Activated T-helper 1 cell treated with Interleukin-2 at 50 U/mL for 16 hours (primary cell): ENCODE measurements around the gene DEAF1.
"Not testable (repeated sequence)": the region's sequence is repeated elsewhere in the genome, so short reads cannot be mapped to it uniquely, and the experiment has no call there.

Source experiments
- DNase-seq: peaks from one replicate; pipeline ENCODE4 v3.0.0-alpha.2; 2020; ENCODE audit warnings: low read depth

Gene DEAF1

GRCh38 chr11:680476-680875 is 14.5 kb downstream of the DEAF1 start:
- no peak for DNase-seq

GRCh38 chr11:679271-680207 is 15.5 kb downstream of the DEAF1 start:
- DNase-seq = no peak

DNA sequence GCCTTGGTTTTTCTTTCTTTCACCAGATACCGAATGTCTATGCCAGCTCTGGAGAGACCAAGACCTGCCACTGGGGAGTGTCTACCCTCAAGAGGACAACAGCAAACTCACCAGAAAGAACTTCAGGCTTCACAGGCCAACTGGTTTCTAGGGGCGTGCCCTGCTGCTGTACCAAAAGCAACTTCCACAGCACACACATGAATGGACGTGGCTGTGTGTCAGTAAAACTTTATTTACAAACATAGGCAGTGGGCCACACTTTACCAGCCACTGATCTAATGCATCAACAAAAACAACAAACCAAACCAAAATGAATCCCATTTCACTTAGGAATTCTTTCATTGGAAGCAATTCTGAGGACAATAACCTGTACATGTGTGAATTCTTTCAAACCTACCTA is 16.7 kb downstream of the DEAF1 start:
- no peak for DNase-seq

- no peak for DNase-seq
Measured at GRCh38 chr11:674406-674805, 20.6 kb downstream of the DEAF1 start.

DNA sequence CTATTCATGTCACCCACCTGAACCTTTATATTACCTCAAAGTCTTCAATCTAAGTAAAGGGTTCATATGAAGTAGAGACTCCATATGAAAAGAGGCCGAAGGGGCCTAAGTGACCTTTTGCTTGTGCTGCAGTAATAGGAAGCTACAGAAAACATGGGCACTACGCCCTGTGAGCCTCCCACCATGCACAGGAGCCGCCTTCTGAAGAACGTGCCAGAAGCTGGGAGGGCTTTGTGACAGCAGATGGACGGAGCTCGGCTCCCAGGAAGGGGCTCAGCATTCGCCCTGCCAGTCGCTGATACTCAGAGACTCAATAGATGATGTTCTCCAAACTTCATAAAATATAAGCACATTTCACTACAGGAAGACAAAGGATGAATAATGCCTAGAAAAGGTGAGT is 21.2 kb downstream of the DEAF1 start:
- no peak for DNase-seq

GRCh38 chr11:665704-666281 is 29.2 kb downstream of the DEAF1 start:
- DNase-seq = no peak

DNA sequence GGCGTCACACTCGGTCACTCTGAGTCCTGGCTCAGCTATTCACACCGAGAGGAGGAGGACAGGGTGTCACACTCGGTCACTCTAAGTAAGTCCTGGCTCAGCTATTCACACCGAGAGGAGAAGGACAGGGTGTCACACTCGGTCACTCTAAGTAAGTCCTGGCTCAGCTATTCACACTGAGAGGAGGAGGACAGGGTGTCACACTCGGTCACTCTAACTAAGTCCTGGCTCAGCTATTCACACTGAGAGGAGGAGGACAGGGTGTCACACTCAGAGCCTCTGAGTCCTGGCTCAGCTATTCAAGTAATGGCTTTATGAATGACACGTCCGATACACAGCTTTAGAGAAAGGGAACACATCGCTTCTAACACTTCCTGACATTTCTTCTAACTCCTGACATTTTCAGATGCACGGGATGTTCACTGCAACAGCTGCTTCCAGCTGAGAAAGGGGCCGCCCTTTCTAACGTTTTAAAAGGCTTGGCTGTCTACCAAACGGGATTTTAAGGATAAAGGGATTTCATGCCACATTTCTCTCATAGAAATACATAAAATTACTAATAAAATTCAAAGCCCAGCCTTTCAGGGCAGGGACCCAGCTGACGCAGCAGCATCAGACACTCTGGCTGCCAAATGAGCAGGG is 29.8 kb downstream of the DEAF1 start:
- no peak for DNase-seq

GRCh38 chr11:662689-663274 is 32.2 kb downstream of the DEAF1 start:
- DNase-seq = no peak

DNA sequence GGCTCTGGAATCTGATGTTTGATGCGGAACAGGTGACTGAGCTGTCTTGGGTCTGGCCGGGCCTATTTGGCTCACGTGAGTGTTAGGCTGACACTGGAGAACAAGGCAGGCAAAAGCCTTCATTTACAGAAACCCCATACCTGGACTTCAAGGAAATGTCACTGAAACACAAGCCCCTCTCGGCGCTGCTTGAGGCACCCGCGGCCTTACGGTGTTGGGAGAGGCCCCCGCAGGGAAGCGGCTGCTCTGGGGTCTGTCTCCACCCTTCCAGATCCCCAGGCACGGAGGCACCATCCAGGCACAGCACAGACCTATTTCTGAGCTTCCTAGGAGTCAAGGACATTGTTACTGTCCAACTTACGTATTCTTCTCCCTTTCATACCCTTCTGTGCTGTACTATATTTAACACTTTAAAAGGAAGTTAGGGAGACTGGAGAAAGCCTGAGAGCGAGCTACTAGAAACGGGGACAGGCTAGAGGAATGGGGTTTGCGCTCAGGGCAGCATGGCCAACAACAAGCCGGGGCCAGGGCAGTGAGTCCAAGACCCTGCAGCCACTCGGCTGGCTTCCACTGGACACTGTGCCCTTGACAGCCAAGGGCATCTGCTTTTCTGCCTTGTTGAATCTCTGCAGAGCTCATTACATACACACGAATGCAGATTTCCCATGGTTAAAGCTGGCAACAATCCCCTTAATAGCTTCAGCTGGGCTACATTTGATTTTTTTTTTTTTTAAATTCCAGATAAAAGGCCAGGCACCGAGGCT is 34.2 kb downstream of the DEAF1 start:
- DNase-seq = no peak

GRCh38 chr11:660281-660680 is 34.7 kb downstream of the DEAF1 start:
- no peak for DNase-seq

GRCh38 chr11:659532-660085 is 35.4 kb downstream of the DEAF1 start:
- DNase-seq = no peak

DNA sequence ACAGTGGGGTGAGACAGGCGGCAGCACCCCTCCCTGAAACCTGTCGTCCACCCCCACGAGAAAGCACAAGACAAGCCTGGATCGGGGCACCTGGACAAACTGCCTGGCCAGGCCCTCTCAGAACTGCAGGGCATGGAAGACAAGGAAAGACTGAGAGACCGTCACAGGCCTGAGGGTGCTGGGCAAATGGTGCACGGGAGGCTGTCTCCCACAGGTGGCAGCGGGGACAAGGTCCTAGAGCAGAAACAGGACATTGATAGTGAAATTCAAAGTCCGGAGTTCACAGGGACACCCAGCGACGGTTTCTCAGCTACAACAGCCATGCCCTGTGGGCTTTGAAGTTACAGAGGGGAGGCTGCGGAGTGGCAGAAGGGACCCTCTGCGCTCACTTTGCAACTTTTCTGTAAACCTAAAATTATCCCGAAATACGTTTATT is 37.3 kb downstream of the DEAF1 start:
- no peak for DNase-seq

GRCh38 chr11:656866-657265 is 38.2 kb downstream of the DEAF1 start:
- DNase-seq = no peak

DNA sequence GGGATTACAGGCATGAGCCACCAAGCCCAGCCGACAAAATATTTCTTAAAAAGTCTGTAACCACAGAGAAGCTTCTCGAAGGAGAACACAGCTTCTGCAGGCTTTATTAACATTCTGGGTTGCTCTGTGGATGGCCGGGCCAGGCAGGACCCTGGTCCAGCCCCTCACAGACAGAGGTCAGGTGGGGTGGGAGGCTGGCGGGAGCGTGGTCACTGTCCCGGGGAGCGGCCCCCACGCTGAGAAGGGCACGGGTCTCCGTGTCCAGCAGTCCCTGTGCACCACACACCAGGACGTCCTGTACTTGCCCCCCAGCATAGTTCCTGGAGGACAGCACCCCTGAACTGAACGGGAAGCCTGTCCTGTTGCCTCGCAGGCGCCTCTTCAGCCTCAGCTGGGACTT is 38.6 kb downstream of the DEAF1 start:
- DNase-seq = no peak

- DNase-seq = no peak
Measured at GRCh38 chr11:655036-655726, 39.8 kb downstream of the DEAF1 start.

- DNase-seq = not testable (repeated sequence)
Measured at GRCh38 chr11:654444-654843, 40.6 kb downstream of the DEAF1 start.

DNA sequence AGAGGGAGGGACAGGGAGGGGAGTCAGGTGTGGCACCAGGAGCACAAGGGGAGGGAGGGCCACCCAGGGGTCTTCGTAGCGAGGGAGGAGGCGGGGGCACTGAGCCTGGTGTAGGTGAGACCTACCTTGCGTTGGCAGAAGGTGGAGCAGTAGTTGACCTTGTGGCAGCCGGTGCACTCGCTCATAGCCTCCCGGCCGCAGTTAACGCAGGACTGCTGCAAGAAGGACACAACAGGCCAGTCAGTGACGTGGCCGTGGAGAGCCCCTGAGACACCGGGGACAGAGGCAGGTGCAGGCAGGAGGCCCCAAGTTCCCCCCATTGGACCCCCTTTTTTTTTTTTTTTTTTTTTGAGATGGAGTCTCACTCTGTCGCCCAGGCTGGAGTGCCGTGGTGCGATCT is 41.2 kb downstream of the DEAF1 start:
- no peak for DNase-seq

DNA sequence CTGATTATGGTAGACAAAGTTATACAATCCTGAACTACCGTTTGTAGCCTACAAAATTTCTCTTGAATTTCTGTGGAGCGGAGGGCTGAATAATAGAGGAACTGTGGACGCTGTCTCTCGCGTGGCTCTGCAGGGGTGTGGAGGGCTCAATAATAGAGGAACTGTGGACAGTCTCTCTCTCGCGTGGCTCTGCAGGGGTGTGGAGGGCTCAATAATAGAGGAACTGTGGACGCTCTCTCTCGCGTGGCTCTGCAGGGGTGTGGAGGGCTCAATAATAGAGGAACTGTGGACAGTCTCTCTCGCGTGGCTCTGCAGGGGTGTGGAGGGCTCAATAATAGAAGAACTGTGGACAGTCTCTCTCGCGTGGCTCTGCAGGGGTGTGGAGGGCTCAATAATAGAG is 41.9 kb downstream of the DEAF1 start:
- DNase-seq = not testable (repeated sequence)

GRCh38 chr11:650482-650881 is 44.5 kb downstream of the DEAF1 start:
- no peak for DNase-seq

DNA sequence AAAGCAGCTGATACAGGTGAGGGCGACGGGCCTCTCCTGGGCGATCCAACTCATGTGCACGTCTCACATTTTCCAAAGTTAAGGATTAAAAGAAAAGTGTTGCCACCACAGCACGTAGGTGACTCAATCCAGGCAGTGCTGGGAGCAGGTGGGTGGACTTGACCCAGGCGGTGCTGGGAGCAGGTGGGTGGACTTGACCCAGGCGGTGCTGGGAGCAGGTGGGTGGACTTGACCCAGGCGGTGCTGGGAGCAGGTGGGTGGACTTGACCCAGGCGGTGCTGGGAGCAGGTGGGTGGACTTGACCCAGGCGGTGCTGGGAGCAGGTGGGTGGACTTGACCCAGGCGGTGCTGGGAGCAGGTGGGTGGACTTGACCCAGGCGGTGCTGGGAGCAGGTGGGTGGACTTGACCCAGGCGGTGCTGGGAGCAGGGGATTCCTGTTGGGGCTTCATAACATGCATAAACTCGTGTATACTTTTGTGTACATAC is 47.3 kb downstream of the DEAF1 start:
- DNase-seq = not testable (repeated sequence)

DNA sequence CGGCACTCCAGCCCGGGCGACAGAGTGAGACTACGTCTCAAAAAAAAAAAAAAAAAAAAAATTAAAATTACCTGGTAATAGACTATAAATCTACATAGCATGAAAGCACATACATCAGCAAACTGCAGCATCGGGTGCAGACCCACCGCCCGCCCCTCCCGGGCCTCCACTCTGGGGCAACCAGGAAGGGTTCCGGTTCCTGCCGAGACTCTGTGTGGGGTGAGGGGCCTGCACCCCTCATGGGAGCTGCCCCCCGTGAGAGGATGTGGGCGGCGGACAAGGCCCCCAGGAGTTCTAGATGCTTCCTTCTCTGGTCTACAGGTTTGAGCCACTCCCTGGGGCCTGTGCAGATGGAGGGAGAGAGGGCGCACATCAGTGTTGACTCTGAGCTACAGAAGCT is 48.8 kb downstream of the DEAF1 start:
- DNase-seq = no peak
